Measurements from ENCODE around the gene WNT8B. TPM values are rescaled to one million over a fixed set of nuclear protein-coding genes. Genes with fewer than 3 reads are reported as not detected.

Gene WNT8B
- total RNA-seq, 2 donors from 2014 or later = 0.40 to 1.8 TPM

- TF ChIP-seq POLR2AphosphoS5 (IDR thresholded peaks at IDR 0.05) (no peak), CTCF (IDR thresholded peaks at IDR 0.05) (no peak), POLR2A (IDR thresholded peaks at IDR 0.05) (no peak)
- no peaks in the 10 kb centered on the region for H3K36me3 ChIP-seq
- no peak overlapping the region for H3K27ac ChIP-seq
- intact Hi-C loops (cut with DNase I) = no loop called here
- no peaks in the 10 kb centered on the region for H3K4me1 ChIP-seq (replicated peaks)
- no peaks in the 10 kb centered on the region for H3K27me3 ChIP-seq (replicated peaks; ENCODE audit: insufficient read depth)
- H3K9me3 ChIP-seq = no peaks in the 10 kb centered on the region
- WGBS = 92% methylated on average over 6 of the region's 6 CpGs
- H3K4me3 ChIP-seq = no peak overlapping the region
- DNase-seq (ENCODE audit: low spot score) = no peak
Observed at GRCh38 chr10:100487529-100487928, 24.7 kb downstream of the WNT8B start.

GRCh38 chr10:100489396-100489795, 26.6 kb downstream of the WNT8B start:
- H3K36me3 ChIP-seq = no peaks in the 10 kb centered on the region
- 87% methylated on average over 5 of the region's 5 CpGs for WGBS
- no peaks in the 10 kb centered on the region for H3K4me1 ChIP-seq (replicated peaks)
- no peaks in the 10 kb centered on the region for H3K9me3 ChIP-seq
- DNase-seq (ENCODE audit: low spot score) = no peak
- H3K4me3 ChIP-seq = no peak overlapping the region
- TF ChIP-seq CTCF (IDR thresholded peaks at IDR 0.05) (no peak), POLR2A (IDR thresholded peaks at IDR 0.05) (no peak), POLR2AphosphoS5 (IDR thresholded peaks at IDR 0.05) (no peak)
- no peak overlapping the region for H3K27ac ChIP-seq
- intact Hi-C loops (cut with DNase I) = no loop called here
- H3K27me3 ChIP-seq (replicated peaks; ENCODE audit: insufficient read depth) = no peaks in the 10 kb centered on the region

- H3K4me1 ChIP-seq (replicated peaks) = no peaks in the 10 kb centered on the region
- TF ChIP-seq POLR2AphosphoS5 (IDR thresholded peaks at IDR 0.05) = no peak
- no peak for TF ChIP-seq CTCF (IDR thresholded peaks at IDR 0.05)
- no peak for TF ChIP-seq POLR2A (IDR thresholded peaks at IDR 0.05)
- DNase-seq (ENCODE audit: low spot score) = no peak
- H3K9me3 ChIP-seq = no peaks in the 10 kb centered on the region
- H3K4me3 ChIP-seq = no peak overlapping the region
- no peaks in the 10 kb centered on the region for H3K36me3 ChIP-seq
- H3K27ac ChIP-seq = no peak overlapping the region
- H3K27me3 ChIP-seq (replicated peaks; ENCODE audit: insufficient read depth) = no peaks in the 10 kb centered on the region
- intact Hi-C loops (cut with DNase I) = no loop called here
- WGBS = 85% methylated on average over 2 of the region's 2 CpGs
Observed at GRCh38 chr10:100490531-100490930, 27.7 kb downstream of the WNT8B start.

- no peak for DNase-seq (ENCODE audit: low spot score)
- peaks cover 1 to 7% of the 10 kb centered on the region in 2 donors for H3K36me3 ChIP-seq
- TF ChIP-seq POLR2A (IDR thresholded peaks at IDR 0.05) (no peak), POLR2AphosphoS5 (IDR thresholded peaks at IDR 0.05) (no peak), CTCF (IDR thresholded peaks at IDR 0.05) (no peak)
- H3K4me3 ChIP-seq = no peak overlapping the region
- WGBS = 89% methylated on average over 2 of the region's 2 CpGs
- no peaks in the 10 kb centered on the region for H3K4me1 ChIP-seq (replicated peaks)
- no peaks in the 10 kb centered on the region for H3K27me3 ChIP-seq (replicated peaks; ENCODE audit: insufficient read depth)
- H3K27ac ChIP-seq = no peak overlapping the region
- intact Hi-C loops (cut with DNase I) = no loop called here
- no peaks in the 10 kb centered on the region for H3K9me3 ChIP-seq
Observed at GRCh38 chr10:100496567-100496966, 33.8 kb downstream of the WNT8B start.

GRCh38 chr10:100498059-100498458, 35.2 kb downstream of the WNT8B start:
- Histone ChIP-seq H3K4me1 (replicated peaks) (no peaks in the 10 kb centered on the region), H3K36me3 (peaks cover 6 to 7% of the 10 kb centered on the region in 2 donors), H3K27ac (no peak overlapping the region), H3K9me3 (no peaks in the 10 kb centered on the region), H3K4me3 (no peak overlapping the region), H3K27me3 (replicated peaks; ENCODE audit: insufficient read depth) (no peaks in the 10 kb centered on the region)
- WGBS = 96% methylated on average over 4 of the region's 4 CpGs
- intact Hi-C loops (cut with DNase I) = no loop called here
- no peak for DNase-seq (ENCODE audit: low spot score)
- TF ChIP-seq POLR2AphosphoS5 (IDR thresholded peaks at IDR 0.05) = no peak
- TF ChIP-seq CTCF (IDR thresholded peaks at IDR 0.05) = no peak
- TF ChIP-seq POLR2A (IDR thresholded peaks at IDR 0.05) = no peak

Data from prostate gland (tissue), 2 donors.